H1 (cell line): Measurements from ENCODE around the gene SORCS3. TPM values are rescaled to one million over a fixed set of nuclear protein-coding genes. Genes with fewer than 3 reads are reported as not detected.

Experiments
- CTCF ChIA-PET: fragments of 300-600 bp; sonication (Branson Sonifier 250); formaldehyde crosslinking; loops from one replicate; lab custom pipeline; 2021; ENCODE audit not compliant: partially characterized antibody; lab: Charles Lee
- POLR2A ChIA-PET: fragments of 300-600 bp; sonication (Branson Sonifier 250); formaldehyde crosslinking; loops from one replicate; lab custom pipeline; 2021; ENCODE audit warnings: inconsistent platforms; ENCODE audit not compliant: partially characterized antibody; lab: Charles Lee
- DNase-seq, 2 experiments: peaks; one replicate each; pipeline versions ENCODE4 v3.0.0 to v3.0.0-alpha.2; 2010 to 2022; ENCODE audit warnings: low spot score in 2 of 2, low read depth in 1 of 2, mixed read lengths in 1 of 2
- FAIRE-seq: peaks from 2 replicates; lab custom pipeline; 2011; peaks lifted over from hg19 to GRCh38; lab: Jason Lieb, UNC
- H2AFZ ChIP-seq: 2 replicates; pipeline ENCODE4 v1.8.1; 2012; ENCODE audit warnings: low read length, inconsistent platforms
- H2AK5ac ChIP-seq: 2 replicates; pipeline ENCODE4 v1.6.1; 2013; ENCODE audit warnings: low read depth, low read length
- H2BK120ac ChIP-seq: replicated peaks from 2 replicates; pipeline ENCODE3; 2013; ENCODE audit warnings: low read depth, low read length, inconsistent platforms
- H2BK12ac ChIP-seq: 2 replicates; pipeline ENCODE4 v1.6.1; 2013; ENCODE audit warnings: low read depth, low read length
- H2BK15ac ChIP-seq: 2 replicates; pipeline ENCODE4 v1.6.1; 2013; ENCODE audit warnings: low read length
- H2BK20ac ChIP-seq: 2 replicates; pipeline ENCODE4 v1.6.1; 2013; ENCODE audit warnings: low read length
- H2BK5ac ChIP-seq: 2 replicates; pipeline ENCODE4 v1.6.1; 2013; ENCODE audit warnings: low read depth, low read length
- H3K14ac ChIP-seq: 2 replicates; pipeline ENCODE4 v1.6.1; 2013; ENCODE audit warnings: inconsistent platforms; ENCODE audit not compliant: insufficient read length
- H3K18ac ChIP-seq: 2 replicates; pipeline ENCODE4 v1.6.1; 2013; ENCODE audit warnings: low read length; ENCODE audit errors: extremely low read depth
- H3K23ac ChIP-seq: 2 replicates; pipeline ENCODE4 v1.6.1; 2013; ENCODE audit warnings: inconsistent platforms; ENCODE audit not compliant: insufficient read length
- H3K23me2 ChIP-seq: 2 replicates; pipeline ENCODE4 v1.6.1; 2013; ENCODE audit warnings: low read depth, low read length
- H3K27ac ChIP-seq: 2 replicates; pipeline ENCODE4 v1.6.1; 2011; ENCODE audit warnings: low read depth, low read length, inconsistent platforms
- H3K27me3 ChIP-seq, 4 experiments: replicated peaks in 1 of 4; 1 replicate in 1 of 4; 2 replicates in 3 of 4; pipeline versions ENCODE4 v1.6.1 to v1.8.1; 2011 to 2013; ENCODE audit warnings: low read length in 3 of 4, mild to moderate bottlenecking in 3 of 4, inconsistent platforms in 2 of 4, mixed read lengths in 2 of 4, moderate library complexity in 1 of 4; ENCODE audit not compliant: control insufficient read depth in 3 of 4, insufficient read depth in 3 of 4; ENCODE audit errors: extremely low read depth in 1 of 4
- H3K36me3 ChIP-seq, 4 experiments: 2 replicates each; pipeline versions ENCODE4 v1.6.1 to v1.8.1; 2011 to 2013; ENCODE audit warnings: mild to moderate bottlenecking in 4 of 4, low read length in 3 of 4, moderate library complexity in 2 of 4, control low read depth in 1 of 4, inconsistent platforms in 1 of 4; ENCODE audit not compliant: insufficient read depth in 4 of 4, control insufficient read depth in 2 of 4
- H3K4ac ChIP-seq: replicated peaks from 2 replicates; pipeline ENCODE3; 2013; ENCODE audit warnings: low read length, low read depth, mixed read lengths, inconsistent platforms; ENCODE audit not compliant: insufficient read length
- H3K4me1 ChIP-seq, 4 experiments: replicated peaks in 1 of 4; 1 replicate in 1 of 4; 2 replicates in 3 of 4; pipeline versions ENCODE4 v1.6.1 to v1.8.1; 2011 to 2013; ENCODE audit warnings: low read length in 3 of 4, inconsistent platforms in 2 of 4, mixed read lengths in 1 of 4; ENCODE audit not compliant: insufficient read depth in 4 of 4, control insufficient read depth in 3 of 4
- H3K4me2 ChIP-seq, 2 experiments: 2 replicates each; pipeline versions ENCODE4 v1.6.1 to v1.8.1; 2011 to 2013; ENCODE audit warnings: low read depth in 2 of 2, low read length in 2 of 2, control low read depth in 1 of 2, inconsistent platforms in 1 of 2, mild to moderate bottlenecking in 1 of 2; ENCODE audit not compliant: insufficient read depth in 1 of 2
- H3K4me3 ChIP-seq, 4 experiments: fragments of 200-600, 300-600 bp in 1 of 4; sonication (generic), shearing (Covaris generic), sonication (Bioruptor Twin) in 1 of 4; 2 replicates each; pipeline versions ENCODE4 v1.5.1 to v1.8.1; 2011 to 2016; ENCODE audit warnings: low read length in 4 of 4, low read depth in 3 of 4, control low read depth in 2 of 4, inconsistent platforms in 2 of 4, mild to moderate bottlenecking in 2 of 4, mixed read lengths in 1 of 4, moderate library complexity in 1 of 4; ENCODE audit not compliant: insufficient read depth in 2 of 4; ENCODE audit errors: extremely low read depth in 1 of 4
- H3K56ac ChIP-seq: replicated peaks from 2 replicates; pipeline ENCODE3; 2013; ENCODE audit warnings: low read depth, mild to moderate bottlenecking, mixed read lengths, low read length, inconsistent platforms; ENCODE audit not compliant: insufficient read length
- H3K79me1 ChIP-seq: 2 replicates; pipeline ENCODE4 v1.6.1; 2013; ENCODE audit warnings: low read depth, low read length, control low read depth
- H3K79me2 ChIP-seq, 2 experiments: 2 replicates each; pipeline versions ENCODE4 v1.6.1 to v1.8.1; 2012 to 2013; ENCODE audit warnings: low read length in 2 of 2, mild to moderate bottlenecking in 2 of 2, inconsistent platforms in 1 of 2; ENCODE audit not compliant: insufficient read depth in 2 of 2, control insufficient read depth in 1 of 2
- H3K9ac ChIP-seq, 4 experiments: replicated peaks in 1 of 4; 1 replicate in 1 of 4; 2 replicates in 3 of 4; pipeline versions ENCODE4 v1.6.1 to v1.8.1; 2011 to 2013; ENCODE audit warnings: low read depth in 3 of 4, low read length in 3 of 4, control low read depth in 2 of 4, mild to moderate bottlenecking in 2 of 4, moderate library complexity in 2 of 4, inconsistent platforms in 1 of 4; ENCODE audit errors: extremely low read depth in 1 of 4
- H3K9me3 ChIP-seq, 2 experiments: 2 replicates each; pipeline versions ENCODE4 v1.6.1 to v1.8.1; 2012 to 2013; ENCODE audit warnings: mild to moderate bottlenecking in 2 of 2, moderate library complexity in 2 of 2, control low read depth in 1 of 2, inconsistent platforms in 1 of 2, low read depth in 1 of 2, low read length in 1 of 2, mixed read lengths in 1 of 2; ENCODE audit not compliant: insufficient read depth in 2 of 2
- H4K20me1 ChIP-seq, 2 experiments: replicated peaks in 1 of 2; 2 replicates each; pipeline versions ENCODE3 to v1.8.1; 2011 to 2013; ENCODE audit warnings: inconsistent platforms in 2 of 2, low read length in 2 of 2, mild to moderate bottlenecking in 1 of 2; ENCODE audit not compliant: insufficient read depth in 2 of 2, control insufficient read depth in 1 of 2
- H4K5ac ChIP-seq: 2 replicates; pipeline ENCODE4 v1.6.1; 2013; ENCODE audit warnings: low read length, low read depth, mixed read lengths, inconsistent platforms; ENCODE audit not compliant: insufficient read length
- H4K8ac ChIP-seq: 2 replicates; pipeline ENCODE4 v1.8.0; 2013; ENCODE audit warnings: mild to moderate bottlenecking, moderate library complexity, low read length, inconsistent platforms; ENCODE audit not compliant: insufficient read depth; ENCODE audit errors: extremely low read depth
- H4K91ac ChIP-seq: replicated peaks from 2 replicates; pipeline ENCODE3; 2013; ENCODE audit warnings: low read length, mixed read lengths, inconsistent platforms; ENCODE audit not compliant: insufficient read length
- EGR1 ChIP-seq: IDR thresholded peaks from 2 replicates; pipeline ENCODE4 v1.6.1; 2011; ENCODE audit warnings: low read depth, low read length, borderline replicate concordance
- WGBS, 2 experiments: shearing (Covaris generic) in 1 of 2; methylation state at CpG; one replicate each; pipeline versions ENCODE4 v1.1.6 to v1.1.7; 2013 to 2015; ENCODE audit warnings: low lambda C conversion rate in 2 of 2, mixed read lengths in 2 of 2, inconsistent platforms in 1 of 2, low coverage in 1 of 2, missing lambda C conversion rate in 1 of 2; ENCODE audit not compliant: insufficient replicate concordance in 2 of 2, insufficient coverage in 1 of 2, insufficient read length in 1 of 2; ENCODE audit errors: extremely low coverage in 1 of 2, missing lambda C conversion rate in 1 of 2; 5-methylcytosine and 5-hydroxymethylcytosine counted together
- polyA plus RNA-seq, 7 experiments: library from polyadenylated mRNA; depleted of rRNA in 3 of 7; stranded (reverse) in 5 of 7; unstranded in 2 of 7; fragments of >200 nt in 5 of 7; fragments of 200-250 nt in 2 of 7; gene quantifications; 1 replicate in 5 of 7; 2 replicates in 1 of 7; 4 replicates in 1 of 7; pipeline versions ENCODE4 v1.2.1 to v1.2.3, GENCODE V29; 2011 to 2013; ENCODE audit warnings: missing spikeins in 2 of 7, mixed read lengths in 2 of 7
- total RNA-seq: library from RNA; stranded (reverse); fragmentation: NEBNext Ultra II Directional; extraction: Animal tissue kit (Norgen Biotek cat#: 25700); gene quantifications from 2 replicates; pipeline ENCODE4 v1.2.1, GENCODE V29; 2021

Gene SORCS3
- total and polyA plus RNA-seq, 2 of the 8 experiments (the other 6 are each of a cell fraction or from before 2014, with no cell fraction given), result 0.26 to 0.88 TPM

- Histone ChIP-seq H3K9ac (no peak overlapping the region), H3K56ac (no peak overlapping the region), H2BK5ac (no peak overlapping the region), H2AK5ac (no peak overlapping the region), H3K9me3 (no peaks in the 10 kb centered on the region), H4K20me1 (no peaks in the 10 kb centered on the region), H2BK20ac (no peak overlapping the region), H4K5ac (no peak overlapping the region), H3K4me3 (no peak overlapping the region), H3K79me1 (no peaks in the 10 kb centered on the region), H3K14ac (no peak overlapping the region), H3K79me2 (no peaks in the 10 kb centered on the region), H3K27me3 (no peaks in the 10 kb centered on the region), H4K8ac (no peak overlapping the region), H3K27ac (no peak overlapping the region), H2AFZ (no peak overlapping the region), H2BK15ac (no peak overlapping the region), H3K4me2 (no peak overlapping the region), H3K4ac (no peak overlapping the region), H3K23ac (no peak overlapping the region), H3K23me2 (no peaks in the 10 kb centered on the region; the same call in 1 of the 2 replicates), H3K4me1 (peaks cover 0 to 3% (median 0%) of the 10 kb centered on the region in 4 experiments; a peak in 1 of 7 replicates), H2BK12ac (no peak overlapping the region), H3K36me3 (no peaks in the 10 kb centered on the region), H2BK120ac (no peak overlapping the region), H4K91ac (no peak overlapping the region), H3K18ac (no peak overlapping the region)
- no peak for TF ChIP-seq EGR1
- ChIA-PET CTCF (interaction anchor here (1.2 kb wide), 1 partner anchor 9 kb away, joined by 5 read pairs; no protein-coding TSS in a partner anchor), POLR2A (no interaction called here)
- FAIRE-seq, result no peak
- 92% methylated on average over 4 of the region's 4 CpGs; no CpG with 5 or more reads in 1 of the 2 experiments for WGBS, 2 experiments
- no peak for DNase-seq
Observed at GRCh38 chr10:105150259-105150880, 509.3 kb downstream of the SORCS3 start.
